Fibroblast of the conjunctiva (primary cell): ENCODE data around the gene RNF180.
"Not testable (repeated sequence)": the region's sequence is repeated elsewhere in the genome, so short reads cannot be mapped to it uniquely, and the experiment has no call there.

Experiments
- DNase-seq: peaks from one replicate; pipeline ENCODE4 v3.0.0-alpha.2; 2010; ENCODE audit warnings: low read depth

RNF180 gene

DNA sequence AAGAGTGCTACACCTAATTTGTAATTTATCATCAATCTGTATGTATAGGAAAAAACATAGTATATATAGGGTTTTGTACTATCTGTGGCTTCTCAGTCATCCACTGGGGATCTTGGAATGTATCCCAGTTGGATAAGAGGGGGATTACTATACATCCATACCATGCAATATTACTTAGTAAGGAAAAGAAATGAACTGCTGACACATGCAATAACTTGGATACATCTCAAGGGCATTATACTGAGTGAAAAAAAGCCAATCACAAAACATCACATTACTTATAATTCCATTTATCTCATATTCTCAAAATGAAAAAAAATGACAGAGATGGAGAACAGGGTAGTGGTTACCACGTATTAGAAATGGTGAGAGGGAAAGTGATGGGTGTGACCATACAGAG is 231.9 kb downstream of the RNF180 start:
- no peak for DNase-seq

DNA sequence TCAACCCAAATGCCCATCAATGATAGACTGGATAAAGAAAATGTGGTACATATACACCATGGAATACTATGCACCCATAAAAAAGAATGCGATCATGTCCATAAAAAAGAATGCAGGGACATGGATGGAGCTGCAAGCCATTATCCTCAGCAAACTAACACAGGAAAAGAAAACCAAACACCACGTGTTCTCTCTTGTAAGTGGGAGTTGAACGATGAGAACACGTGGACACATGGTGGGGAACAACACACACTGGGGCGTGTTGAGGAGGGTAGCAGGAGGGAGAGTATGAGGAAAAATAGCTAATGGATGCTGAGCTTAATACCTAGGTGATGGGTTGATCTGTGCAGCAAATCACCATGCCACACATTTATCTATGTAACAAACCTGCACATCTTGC is 233.1 kb downstream of the RNF180 start:
- DNase-seq: not testable (repeated sequence)

DNA sequence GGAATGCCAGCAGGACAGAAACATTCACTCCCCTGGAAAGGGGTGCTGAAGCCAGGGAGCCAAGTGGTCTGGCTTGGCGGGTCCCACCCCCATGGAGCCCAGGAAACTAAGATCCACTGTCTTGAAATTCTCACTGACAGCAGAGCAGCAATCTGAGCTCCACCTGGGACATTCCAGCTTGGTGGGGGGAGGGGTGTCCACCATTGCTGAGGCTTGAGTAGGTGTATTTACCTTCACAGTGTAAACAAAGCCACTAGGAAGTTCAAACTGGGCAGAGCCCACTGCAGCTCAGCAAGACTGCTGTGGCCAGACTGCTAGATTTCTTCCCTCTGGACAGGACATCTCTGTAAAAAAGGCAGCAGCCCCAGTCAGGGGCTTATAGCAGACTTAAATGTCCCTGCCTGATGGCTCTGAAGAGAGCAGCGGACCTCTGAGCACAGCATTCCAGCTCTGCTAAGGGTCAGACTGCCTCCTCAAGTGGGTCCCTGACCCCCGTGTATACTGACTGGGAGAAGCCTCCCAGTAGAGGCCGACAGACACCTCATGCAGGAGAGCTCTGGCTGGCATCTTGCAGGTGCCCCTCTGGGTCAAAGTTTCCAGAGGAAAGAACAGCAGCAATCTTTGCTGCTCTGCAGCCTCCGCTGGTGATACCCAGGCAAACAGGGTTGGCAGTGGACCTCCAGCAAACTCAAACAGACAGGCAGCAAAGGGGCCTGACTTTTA is 241.6 kb downstream of the RNF180 start:
- DNase-seq: not testable (repeated sequence)

GRCh38 chr5:64417390-64417789 is 251.7 kb downstream of the RNF180 start:
- no peak for DNase-seq

DNA sequence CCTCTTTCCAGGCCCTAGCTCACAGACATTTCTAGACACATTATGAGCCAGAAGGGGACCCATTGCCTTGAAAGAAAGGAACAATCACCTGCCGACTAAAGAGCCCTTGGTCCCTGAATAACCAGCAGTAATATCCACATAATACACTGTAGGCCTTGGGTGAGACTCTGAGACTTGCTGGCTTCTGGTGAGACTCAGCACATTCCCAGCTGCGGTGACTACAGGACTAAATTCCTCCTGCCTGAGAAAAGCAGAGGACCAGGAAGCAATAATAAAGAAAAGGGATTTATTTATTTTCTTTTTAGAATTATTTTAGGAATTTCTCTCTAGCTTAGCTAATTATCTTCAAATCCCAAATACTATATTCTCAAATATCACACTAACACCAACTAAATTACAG is 252.4 kb downstream of the RNF180 start:
- DNase-seq: no peak
